Measurements from ENCODE around the gene ZNF764.

ZNF764 gene

DNA sequence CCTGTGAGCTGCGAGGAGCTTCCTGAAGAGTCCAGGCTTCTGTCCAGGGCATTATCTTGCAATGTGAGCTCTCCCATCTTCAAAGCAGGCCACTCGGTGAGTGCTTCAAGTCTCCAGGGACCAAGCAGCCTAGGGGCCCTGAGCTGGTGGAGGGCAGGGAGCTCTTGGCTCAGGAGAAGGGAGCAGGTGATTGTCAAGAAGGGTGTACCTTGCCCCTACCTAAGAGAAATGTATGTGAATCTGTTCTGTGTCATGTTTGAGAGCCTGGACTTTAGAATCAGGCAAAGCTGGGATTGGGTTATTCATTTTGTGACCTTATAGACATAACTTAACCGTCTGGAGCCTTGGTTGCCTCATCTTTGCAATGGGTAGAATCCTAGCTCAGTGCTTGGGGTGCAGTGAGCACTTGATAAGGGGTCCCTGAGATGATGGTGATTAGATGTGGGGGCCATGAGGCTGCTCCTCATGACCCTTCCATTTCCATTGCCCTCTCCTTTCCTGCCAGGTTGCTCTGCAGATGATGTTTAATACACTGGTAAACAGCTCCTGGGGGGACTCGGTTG lies 47.7 kb downstream of the ZNF764 start:
- TF ChIP-seq, protein P1, sequence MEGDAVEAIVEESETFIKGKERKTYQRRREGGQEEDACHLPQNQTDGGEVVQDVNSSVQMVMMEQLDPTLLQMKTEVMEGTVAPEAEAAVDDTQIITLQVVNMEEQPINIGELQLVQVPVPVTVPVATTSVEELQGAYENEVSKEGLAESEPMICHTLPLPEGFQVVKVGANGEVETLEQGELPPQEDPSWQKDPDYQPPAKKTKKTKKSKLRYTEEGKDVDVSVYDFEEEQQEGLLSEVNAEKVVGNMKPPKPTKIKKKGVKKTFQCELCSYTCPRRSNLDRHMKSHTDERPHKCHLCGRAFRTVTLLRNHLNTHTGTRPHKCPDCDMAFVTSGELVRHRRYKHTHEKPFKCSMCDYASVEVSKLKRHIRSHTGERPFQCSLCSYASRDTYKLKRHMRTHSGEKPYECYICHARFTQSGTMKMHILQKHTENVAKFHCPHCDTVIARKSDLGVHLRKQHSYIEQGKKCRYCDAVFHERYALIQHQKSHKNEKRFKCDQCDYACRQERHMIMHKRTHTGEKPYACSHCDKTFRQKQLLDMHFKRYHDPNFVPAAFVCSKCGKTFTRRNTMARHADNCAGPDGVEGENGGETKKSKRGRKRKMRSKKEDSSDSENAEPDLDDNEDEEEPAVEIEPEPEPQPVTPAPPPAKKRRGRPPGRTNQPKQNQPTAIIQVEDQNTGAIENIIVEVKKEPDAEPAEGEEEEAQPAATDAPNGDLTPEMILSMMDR (IDR thresholded peaks at IDR 0.05; ENCODE audit: low read depth, low read length), result no peak
- H3K4me3 ChIP-seq (ENCODE audit: low read depth, low read length), result no peak overlapping the region
- no peak for DNase-seq (ENCODE audit: low read depth, low spot score)
- in situ Hi-C loops (cut with HindIII; ENCODE audit: low sequenced_read_pairs), result no loop called here

DNA sequence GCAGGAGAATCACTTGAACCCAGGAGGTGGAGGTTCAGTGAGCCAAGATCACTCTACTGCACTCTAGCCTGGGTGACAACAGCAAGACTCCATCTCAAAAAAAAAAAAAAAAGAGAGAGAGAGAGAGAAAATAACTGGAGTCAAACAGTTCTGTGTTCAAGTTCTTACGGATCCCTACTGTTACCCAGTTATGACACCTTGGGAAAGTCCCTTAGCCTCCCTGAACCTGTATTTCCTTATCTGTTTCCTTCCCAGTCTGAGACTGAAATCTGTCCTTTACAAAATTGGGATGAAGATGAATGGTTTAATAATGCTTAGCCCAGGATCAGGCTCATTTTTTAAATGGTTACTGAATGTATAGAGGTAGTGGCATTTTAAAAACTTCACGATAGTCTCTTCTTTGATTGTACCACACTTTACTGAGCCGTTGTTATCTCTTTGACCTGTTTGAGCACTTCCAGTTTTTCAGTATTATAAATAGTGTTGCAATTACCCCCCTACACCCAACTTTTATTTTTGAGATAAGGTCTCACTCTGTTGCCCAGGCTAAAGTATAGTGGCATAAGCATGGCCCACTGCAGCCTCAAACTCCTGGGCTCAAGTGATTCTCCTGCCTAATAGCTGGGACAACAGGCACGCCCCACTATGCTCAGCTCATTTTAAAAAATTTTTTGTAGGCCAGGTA lies 49.0 kb downstream of the ZNF764 start:
- no peak for DNase-seq (ENCODE audit: low read depth, low spot score)
- TF ChIP-seq, protein P1 (IDR thresholded peaks at IDR 0.05; ENCODE audit: low read depth, low read length), result no peak
- no peak overlapping the region for H3K4me3 ChIP-seq (ENCODE audit: low read depth, low read length)
- in situ Hi-C loops (cut with HindIII; ENCODE audit: low sequenced_read_pairs), result no loop called here

Measured in astrocyte of the spinal cord (primary cell).